NCI-H524 treated with DMSO at 0.1 percent for 48 hours (cell line): ENCODE measurements around the gene MACO1.
"Not testable (repeated sequence)": the region's sequence is repeated elsewhere in the genome, so short reads cannot be mapped to it uniquely, and the experiment has no call there.

Source experiments
- DNase-seq: peaks from one replicate; lab custom pipeline; 2025; lab: John Stamatoyannopoulos, UW

The MACO1 gene

DNA sequence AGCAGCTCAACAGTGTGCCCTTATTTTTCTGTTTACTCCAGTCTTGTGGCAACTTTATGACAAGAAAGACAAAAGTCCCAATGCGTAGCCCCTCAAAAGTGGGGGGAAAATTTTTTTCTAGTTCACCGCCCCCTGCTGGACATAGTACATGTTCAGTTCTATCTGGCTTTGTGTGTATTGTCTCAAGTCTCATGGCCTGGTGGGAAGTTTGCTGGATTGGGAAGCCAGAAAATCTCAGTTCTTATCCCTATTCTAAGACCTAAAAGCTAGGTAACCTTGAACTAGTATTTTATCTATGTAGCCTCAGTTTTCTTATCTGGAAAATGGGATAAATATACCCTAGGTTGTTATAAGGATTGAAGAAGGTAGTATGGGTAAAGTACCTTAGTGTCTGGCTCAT, 56.9 kb downstream of the MACO1 start:
- no peak for DNase-seq

DNA sequence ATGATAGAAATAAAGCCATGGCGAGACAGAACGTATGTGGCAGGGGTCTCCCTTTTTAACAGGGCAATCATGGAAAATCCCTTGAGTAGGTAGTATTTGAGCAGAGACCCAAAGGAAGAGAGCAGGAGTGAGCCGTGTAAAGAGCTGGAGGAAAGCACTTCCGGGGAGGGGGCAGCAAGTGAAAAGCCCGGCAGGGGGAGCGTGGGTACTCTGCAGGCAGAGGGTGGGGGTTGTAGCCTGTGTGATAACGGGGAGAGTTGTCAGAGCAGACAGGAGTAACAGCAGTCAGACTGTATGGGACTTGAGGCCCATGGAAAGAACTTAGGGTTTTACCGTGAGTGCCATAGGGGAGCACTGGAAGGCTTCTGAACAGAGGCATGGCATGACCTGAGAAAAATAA, 61.6 kb downstream of the MACO1 start:
- no peak for DNase-seq

DNA sequence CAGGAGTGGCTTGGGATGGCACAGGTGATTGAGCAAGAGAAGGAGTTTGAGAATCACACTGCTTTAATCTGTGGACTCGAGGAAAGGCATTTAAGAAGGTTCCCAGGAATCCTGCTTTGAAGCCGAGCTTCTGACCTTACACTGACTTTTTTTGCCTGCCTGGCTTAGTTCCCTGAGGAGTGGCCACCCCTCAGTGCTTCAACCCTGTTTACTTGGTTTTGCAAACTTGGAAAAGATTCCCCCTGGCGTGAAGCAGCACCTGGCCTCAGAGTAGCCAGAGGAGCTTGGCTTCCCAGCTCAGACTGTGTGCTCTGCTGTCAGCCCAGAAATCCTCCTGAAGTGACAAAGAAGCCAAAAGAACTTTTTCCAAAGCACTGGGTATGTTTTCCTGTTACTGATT, 64.3 kb downstream of the MACO1 start:
- no peak for DNase-seq

DNA sequence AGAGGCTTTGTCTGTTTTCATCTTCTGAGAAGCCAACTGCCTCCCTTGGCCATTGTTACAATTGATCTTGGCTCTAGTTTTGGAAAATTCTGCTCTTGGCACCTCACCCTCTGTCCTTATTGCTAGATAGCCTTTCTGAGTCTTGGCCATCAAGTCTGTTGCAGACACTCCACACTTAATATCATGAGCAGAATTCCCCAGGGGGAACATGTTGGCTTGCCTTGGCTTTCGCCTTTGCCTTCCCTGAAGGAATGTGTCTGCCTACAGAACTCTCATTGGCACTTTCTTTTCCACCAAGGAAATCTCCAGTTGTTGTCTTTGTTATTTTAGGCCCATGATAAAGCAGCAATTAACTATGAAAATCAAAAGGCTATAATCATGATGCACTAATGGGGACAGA, 70.0 kb downstream of the MACO1 start:
- no peak for DNase-seq

DNA sequence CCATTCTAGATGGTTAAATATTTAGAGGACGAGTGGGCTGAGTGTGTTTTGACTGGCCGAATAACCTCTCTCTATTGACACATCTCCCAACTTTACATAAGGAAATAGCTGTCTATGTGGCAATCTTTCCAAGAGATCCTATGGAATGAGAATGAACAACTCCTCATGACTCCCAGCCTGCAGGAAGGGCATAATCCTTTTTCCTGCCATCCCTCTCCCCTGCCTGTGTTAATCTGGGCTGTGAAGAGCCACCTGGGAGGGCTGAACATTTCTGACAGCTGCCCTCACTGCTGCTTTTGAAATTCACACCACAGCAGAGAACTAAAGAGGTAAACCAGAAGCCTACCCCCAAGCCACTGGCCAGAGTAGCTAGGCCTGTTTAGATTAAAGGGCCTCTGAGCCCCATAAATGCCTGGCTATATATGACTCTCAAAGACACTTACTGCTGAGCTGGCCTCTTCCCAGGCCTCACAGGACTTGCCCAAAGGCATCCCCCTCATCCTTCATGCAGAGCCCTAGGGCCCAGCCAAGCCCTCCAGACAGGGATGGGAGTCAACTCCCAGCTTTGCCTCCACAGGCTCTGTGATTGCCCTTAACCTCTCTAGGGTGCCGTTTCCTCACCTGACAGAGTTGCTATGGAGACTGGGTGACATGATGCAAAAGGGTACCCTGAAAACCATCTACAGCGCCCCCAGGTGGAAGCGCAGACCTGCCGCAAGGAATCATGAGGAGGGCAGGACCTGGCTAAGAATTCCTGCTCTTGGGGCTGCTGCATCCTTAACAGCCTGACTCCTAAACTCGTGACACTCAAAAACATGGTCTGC, 70.8 kb downstream of the MACO1 start:
- DNase-seq = peak; percentile 31

DNA sequence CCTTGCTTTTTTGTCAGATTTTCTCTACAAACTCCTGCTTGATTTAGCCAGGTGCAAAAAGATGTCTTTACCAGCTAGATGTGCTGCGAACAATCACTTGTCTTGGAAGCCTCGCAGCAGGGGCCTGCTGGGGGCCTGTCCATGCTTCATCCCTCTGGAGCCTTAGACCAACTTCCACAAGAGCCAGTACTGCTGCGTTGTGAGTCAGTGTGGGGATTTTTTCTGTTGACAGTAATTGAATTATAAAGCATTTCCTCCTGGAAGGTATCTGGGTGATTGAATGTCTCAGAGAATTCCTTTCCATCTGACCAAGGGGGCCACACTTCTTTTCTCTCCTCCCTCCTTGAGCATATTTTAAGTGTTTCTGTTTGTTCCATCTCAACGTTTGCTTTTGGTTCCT, 72.3 kb downstream of the MACO1 start:
- no peak for DNase-seq

DNA sequence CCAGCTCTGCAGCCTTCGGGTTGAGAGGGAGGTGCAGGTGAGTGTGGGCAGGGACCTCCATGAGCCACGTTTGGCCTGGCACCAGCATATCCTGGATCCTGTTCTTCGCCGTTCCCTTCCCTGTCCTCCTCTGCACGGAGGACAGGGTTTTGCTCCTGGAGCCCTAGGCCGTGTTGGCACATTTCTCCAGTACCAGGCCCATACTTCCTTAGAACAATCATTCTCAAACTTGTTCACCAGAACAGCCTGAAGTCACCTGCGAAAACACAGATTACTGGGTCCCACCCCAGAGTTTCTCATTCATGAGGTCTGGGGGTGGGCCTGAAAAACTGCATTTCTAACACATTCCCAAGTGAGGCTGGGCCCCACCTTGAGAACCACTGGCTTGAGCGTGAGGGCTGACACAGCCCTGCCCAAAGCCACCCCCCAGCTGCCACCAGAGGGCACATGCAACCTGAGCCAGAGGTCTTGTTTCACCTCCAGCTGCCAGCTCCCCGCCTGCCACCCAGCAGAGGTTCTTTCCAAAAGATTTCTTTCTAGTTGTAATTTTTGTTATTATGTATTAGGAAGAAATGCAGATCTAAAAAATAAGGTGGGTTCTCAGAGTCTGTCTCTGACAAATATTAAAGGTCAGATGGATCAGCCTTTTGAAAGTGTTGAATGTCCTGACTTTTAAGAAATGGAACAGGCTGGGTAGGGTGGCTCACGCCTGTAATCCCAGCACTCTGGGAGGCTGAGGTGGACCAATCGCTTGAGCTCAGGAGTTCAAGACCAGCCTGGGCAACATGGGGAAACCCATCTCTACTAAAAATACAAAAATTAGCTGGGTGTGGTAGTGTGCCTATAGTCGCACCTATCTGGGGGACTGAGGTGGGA, 73.1 kb downstream of the MACO1 start:
- DNase-seq = no peak

DNA sequence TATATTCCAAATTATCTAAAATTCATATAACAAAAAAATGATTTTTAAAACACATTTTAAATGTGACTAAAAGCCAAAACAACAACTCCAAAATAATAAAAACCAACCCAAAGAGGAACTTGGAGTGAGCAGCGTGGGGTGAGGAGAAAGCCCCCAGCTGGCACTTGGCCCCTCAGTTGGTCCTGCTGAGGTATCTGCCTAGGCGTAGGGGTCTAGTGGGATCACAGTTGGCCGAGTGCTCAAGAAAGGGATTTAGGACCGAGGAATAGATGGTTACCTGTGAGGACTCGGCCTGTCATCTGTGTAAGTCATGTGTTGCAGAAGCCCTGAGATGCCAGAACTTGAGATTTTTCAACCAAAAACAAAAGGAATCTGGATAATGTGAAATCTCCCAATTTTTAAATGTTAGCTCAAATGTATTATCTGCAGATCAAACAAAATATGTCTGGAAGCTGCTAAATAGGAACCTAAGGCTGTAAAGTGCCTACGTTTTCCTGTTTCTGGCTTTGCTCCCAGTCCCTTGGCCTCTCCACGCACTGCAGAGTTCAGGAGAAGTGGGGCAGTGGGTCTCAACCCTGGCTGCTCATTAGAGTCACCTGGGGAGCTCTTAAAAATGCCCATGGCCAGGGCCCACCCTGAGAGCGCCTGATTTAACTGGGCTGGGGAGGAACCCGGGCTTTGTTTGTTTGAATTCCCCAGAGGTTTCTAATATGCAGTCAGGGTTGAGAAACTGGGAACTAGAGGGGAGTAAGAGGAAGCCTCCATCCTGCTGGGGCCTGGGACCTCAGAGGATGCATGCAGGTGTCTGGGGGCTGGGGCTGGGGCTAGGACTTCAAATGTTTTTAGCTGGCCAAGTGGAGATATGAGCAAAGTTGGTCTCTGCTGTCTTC, 74.3 kb downstream of the MACO1 start:
- no peak for DNase-seq

DNA sequence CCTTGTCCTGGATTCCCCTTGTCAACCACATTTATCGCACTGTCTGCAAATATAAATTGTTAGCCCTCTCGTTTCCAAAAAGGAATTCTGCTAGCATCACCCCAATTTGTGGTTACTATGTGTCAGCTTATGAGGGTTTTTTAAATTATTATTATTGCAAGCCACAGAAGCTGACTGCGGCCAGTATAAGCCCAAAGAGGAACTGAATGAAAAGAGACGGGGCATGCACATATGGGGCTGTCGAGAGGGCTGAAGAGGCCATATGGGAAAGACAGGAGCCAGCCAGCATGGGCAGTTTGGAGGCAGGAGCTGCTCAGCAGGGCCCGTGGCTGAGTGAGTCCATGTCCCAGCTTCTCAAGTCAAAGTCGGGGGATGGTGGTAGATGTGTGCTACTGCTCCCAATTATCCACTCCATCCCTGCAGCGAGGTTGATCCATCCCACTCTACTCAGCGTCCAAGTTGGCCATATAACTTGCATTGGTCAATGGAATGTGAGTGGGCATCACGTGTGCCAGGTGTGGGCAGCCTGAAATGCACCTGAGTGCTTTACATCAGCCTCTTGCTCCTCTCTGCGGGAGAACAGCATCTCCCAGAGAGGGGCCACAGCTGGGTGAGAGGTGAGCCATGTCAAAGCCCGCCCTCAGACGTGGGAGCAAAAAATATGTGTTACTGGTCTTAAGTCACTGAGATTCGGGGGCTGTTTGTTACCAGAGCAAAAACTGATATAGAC, 75.1 kb downstream of the MACO1 start:
- peak; percentile 41 for DNase-seq

DNA sequence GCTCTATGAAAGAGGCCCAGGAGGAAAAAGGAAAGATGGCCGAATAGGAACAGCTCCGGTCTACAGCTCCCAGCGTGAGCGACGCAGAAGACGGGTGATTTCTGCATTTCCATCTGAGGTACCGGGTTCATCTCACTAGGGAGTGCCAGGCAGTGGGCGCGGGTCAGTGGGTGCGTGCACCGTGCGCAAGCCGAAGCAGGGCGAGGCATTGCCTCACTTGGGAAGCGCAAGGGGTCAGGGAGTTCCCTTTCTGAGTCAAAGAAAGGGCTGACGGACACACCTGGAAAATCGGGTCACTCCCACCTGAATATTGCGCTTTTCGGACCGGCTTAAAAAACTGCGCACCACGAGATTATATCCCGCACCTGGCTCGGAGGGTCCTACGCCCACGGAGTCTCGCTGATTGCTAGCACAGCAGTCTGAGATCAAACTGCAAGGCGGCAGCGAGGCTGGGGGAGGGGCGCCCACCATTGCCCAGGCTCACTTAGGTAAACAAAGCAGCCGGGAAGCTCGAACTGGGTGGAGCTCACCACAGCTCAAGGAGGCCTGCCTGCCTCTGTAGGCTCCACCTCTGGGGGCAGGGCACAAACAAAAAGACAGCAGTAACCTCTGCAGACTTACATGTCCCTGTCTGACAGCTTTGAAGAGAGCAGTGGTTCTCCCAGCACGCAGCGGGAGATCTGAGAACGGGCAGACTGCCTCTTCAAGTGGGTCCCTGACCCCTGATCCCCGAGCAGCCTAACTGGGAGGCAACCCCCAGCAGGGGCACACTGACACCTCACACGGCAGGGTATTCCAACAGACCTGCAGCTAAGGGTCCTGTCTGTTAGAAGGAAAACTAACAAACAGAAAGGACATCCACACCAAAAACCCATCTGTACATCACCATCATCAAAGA, 76.1 kb downstream of the MACO1 start:
- not testable (repeated sequence) for DNase-seq

DNA sequence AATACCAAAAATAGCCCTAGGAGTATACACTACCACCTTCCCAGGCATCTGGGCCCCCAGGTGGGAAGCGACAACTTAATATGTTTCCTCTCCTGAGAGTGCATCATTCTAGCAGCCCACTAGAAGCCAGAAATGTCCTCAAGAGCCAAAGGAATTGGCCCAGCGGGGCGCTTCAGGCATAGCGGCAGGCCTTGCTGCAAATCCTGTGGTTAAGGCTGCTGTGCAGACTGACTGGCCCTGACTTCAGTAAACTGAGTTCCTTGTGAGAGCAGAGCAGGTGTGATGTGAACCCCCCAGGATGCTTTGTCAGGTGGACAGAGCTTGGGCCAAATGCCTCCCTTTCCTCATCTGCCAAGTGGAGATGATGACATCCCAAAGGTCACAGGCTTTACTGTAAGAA, 83.0 kb downstream of the MACO1 start:
- no peak for DNase-seq

DNA sequence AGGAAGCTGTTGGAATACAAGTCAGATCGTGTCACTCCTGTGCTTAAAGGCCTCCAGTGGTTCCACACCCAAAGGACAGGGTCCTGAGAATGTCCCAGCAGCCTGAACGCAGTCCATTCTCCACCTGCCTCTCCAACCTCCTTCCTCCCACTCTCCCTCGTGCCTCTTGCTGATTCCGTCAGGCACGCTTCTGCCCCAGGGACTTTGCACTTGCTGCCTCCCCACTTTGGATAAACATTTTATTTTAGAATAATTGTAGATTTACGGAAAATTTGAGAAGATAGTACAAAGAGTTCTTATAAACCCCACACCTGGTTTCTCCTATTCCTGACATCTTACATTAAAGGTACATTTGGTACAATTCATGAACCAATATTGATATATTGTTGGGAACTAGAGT, 84.3 kb downstream of the MACO1 start:
- no peak for DNase-seq

DNA sequence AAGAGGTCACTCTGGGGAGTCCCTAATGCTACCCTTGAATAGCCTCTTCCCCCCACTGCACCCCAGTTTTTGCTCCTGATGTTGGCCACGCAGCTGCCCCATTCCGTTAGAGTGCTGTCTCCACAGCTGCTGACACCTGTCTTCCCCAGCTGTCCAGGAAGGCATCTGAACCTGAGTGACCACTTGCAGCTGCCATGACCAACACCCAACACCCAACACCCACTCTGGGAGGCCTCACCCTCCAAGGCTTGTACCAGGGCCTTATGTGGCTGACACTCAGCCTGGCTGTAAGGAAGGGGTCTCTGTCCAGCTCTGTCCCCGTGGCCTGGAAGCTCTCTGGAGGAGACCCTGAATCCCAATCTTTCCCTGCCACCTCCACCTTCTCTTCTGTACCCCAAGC, 86.0 kb downstream of the MACO1 start:
- DNase-seq = no peak

DNA sequence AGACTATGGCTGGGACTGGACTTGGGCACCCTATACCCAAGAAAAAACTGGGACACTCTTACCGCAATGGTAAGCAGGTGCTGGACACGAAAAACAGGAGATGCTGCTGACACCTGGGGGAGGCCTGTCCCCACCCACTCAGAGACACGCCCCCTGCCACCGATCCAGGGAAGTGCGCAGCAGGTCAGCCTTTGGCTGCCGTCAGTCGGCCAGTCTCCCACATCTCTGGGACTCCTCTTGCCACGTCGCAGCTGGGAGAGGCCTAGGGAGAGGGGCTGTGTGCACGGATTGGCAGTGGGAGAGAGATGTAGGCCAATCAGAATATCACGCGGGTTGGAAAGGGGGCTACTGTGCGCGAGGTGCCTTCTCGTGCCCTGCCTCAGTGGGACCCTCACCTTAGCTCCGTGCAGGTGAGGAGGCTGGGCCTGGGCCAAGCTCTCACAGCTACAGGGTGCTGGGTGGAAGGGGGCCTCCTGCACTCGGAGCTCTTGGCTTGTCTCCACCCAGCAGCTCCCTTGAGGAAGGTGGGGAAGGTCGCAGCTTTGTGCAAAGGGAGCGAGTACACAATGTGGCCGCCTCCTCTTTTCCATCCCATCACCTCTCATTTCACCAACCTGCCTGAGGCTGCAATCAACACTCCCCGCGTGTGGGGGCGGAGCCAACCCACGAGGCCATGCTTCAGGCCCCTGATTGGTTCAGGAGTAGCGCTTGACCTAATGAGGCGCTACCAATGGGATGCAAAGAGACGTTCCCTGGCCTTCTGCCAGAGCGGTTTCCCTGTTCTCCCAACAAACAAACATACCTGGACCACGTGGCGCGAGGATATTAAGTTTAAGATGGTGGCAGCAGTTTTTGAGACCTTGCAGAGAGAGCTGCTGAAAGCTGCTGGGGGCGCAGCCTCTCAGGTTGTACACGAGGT, 87.0 kb downstream of the MACO1 start:
- DNase-seq = no peak

DNA sequence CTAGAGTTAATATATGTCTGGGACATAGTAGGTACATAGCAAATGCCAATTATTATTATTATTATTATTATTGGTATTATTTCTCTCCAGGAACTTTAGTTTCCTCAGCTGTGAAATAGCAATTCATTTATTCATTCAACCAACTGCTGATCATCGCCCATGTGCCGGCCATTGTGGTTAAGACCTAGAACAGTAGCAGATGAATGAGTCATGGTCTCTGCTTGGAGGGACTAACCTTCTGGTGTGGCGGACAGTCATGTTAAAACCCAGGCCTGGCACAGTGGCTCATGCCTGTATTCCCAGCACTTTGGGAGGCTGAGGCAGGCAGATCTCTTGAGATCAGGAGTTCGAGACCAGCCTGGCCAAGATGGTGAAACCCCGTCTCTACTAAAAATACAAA, 88.9 kb downstream of the MACO1 start:
- no peak for DNase-seq

DNA sequence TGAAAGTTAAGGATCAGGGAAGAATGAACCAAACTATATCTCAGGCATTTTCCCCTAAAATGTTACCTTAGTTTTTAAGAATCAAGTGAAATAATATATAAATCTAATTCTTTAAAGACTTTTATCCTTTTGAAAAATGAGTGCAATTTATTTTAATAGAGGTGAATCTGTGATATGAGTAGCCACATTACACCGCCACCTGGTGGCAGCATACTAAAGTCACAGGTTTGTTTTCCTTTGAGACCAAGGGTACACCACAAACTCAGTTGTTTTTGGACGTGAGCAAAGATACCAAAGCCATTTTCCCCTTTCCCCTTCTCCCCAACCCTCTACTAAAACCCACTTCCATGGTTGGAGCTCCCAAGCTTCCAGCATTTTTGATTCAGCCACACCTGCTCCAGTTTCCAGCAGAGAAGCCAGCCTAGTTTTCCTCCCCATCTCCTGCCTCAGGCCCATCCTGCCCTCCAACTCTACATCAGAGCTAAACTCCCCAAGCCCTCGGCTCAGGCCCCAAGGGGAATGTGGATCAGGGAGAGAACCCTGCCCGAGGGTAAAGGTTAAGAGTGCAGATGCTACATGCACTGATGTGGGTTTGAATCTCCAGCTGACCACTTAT, 89.9 kb downstream of the MACO1 start:
- DNase-seq = no peak

DNA sequence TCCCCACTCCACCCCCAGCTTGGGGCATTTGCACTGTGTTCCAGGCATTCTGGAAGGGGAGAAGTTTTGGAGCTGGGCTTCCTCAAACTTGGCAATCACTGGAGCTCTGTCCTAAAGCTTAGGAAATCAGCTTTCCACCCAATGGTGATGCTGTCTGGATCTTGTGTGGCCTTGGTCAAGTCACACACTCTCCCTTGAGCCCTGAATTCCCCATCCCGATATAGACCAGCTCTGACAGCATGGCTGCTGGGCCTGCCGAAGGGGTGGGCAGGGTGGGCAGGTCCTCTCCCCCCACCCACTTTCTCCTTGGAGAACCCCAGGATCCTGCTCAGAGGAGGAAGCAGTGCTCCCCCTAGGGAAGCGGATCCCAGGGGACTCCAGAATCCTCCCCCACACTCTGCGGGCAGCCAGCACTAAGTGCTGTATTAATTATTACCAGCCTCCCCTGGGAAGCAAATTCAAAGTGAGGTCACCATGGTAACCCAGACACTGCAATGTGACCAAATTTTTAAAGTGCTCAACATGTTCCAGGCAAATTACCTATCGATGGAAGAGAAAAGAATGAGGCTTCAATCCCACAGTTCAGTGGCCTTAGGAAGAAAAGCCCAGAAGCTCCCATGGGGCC, 91.4 kb downstream of the MACO1 start:
- no peak for DNase-seq

DNA sequence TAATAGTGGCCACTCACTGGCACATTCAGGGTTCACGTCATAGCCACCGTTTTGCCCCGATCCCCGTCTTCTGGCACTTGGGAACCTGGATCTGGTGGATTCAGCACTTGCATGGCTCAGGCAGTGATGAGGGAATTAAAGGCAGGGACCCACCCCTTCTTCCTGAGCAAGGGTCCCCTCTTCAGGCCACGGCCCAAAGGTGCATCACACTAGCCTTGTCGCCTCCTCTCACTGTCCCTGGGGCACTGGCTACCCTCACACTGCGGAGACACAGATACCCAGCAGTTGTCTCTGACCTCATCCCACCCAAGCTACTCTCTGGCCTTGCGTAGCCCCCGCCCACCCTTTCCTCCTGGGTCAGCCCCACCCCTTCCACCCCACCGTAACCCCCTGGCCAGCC, 92.8 kb downstream of the MACO1 start:
- no peak for DNase-seq
